Adipose tissue (tissue), 3 donors: Measurements from ENCODE around the gene TBC1D3B. TPM values are rescaled to one million over a fixed set of nuclear protein-coding genes. Genes with fewer than 3 reads are reported as not detected.
"Not testable (repeated sequence)": the region's sequence is repeated elsewhere in the genome, so short reads cannot be mapped to it uniquely, and the experiment has no call there.

Experiments used
- H3K27ac ChIP-seq: one replicate; pipeline ENCODE4 v1.5.1; 2013; ENCODE audit warnings: low read depth, low read length
- WGBS, 3 donors: extraction: QIAGEN DNeasy Blood & Tissue Kit; methylation state at CpG; one replicate each; pipeline ENCODE4 v1.1.7; 2013; 5-methylcytosine and 5-hydroxymethylcytosine counted together
- polyA plus RNA-seq, 3 donors: library from polyadenylated mRNA; stranded (reverse); fragments of 200-250 nt; gene quantifications; one replicate each; pipeline ENCODE4 v1.2.3, GENCODE V29; 2013
- donor health status: healthy with polysubstance abuse.
- donor health status: Bipolar disorder and iron deficiency.
- donor health status: healthy.

Gene TBC1D3B
- polyA plus RNA-seq, 3 donors: 0.82 to 1.5 TPM; not detected in 1

DNA sequence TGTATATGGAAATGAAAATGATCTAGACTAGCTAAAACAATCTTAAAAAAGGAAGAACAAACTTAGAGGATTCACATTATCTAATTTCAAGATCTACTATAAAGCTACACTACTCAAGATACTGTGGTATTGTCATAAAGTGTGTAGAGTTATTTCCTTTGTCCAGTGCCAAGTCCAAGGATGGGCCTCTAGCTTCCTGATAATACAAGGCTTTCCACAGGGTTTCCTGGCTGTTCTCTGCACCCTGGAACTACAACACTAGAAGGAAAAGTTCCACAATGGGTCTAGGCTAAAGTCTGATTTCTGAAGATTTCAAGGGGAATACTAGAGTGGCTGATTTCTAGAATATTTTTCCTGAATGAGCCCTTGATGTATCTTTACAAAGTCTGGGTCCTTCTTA, 34.2 kb downstream of the TBC1D3B start:
- H3K27ac ChIP-seq: no peak overlapping the region

- H3K27ac ChIP-seq: no peak overlapping the region
- WGBS, 3 donors: 79 to 85% (median 81%) methylated on average over 1 of the region's 1 CpG
Measured at GRCh38 chr17:36136439-36136838, 40.0 kb downstream of the TBC1D3B start.

DNA sequence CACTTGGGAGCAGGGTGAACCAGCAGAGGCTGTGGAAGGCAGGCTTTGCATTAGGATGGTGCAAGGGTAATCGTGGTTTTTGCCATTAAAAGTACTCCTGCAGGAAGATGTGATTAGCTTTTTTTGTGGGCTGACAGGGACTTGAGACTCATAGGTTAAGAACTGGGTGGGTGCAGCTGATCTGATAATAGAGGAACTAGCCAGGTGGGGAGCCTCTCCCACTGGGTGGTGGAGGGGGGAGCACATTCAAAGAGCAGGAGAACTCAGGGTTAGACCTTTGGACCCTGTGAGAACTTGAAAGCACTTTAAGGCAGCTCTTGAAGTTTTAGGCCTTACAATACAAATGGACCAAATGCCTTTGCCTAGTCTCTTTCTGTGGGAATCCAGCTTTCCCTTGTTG, 40.4 kb downstream of the TBC1D3B start:
- no peak overlapping the region for H3K27ac ChIP-seq
- 41 to 87% (median 53%) methylated on average over 1 of the region's 1 CpG for WGBS, 3 donors

DNA sequence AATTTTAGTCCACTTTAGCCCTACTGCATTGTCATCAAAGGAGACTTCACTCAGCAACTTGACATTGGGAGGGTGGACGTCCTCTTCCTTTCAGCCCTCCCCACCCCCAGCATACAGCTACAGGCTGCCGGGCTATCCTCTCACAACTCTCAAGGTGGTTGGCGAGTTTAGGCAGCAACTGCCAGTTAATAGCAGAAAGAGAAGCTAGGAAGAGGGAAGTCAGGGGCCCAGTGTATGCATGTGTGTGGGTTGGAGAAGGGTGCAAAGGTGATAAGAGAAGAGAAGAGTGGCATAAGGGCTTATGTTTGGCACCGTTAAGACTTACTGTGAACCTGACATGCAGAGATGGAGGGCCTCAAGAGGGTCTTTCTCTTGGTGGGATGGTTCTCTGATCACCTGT, 41.0 kb downstream of the TBC1D3B start:
- no peak overlapping the region for H3K27ac ChIP-seq
- whole genome bisulfite sequencing, 3 donors: 59 to 81% (median 65%) methylated on average over 4 of the region's 4 CpGs

DNA sequence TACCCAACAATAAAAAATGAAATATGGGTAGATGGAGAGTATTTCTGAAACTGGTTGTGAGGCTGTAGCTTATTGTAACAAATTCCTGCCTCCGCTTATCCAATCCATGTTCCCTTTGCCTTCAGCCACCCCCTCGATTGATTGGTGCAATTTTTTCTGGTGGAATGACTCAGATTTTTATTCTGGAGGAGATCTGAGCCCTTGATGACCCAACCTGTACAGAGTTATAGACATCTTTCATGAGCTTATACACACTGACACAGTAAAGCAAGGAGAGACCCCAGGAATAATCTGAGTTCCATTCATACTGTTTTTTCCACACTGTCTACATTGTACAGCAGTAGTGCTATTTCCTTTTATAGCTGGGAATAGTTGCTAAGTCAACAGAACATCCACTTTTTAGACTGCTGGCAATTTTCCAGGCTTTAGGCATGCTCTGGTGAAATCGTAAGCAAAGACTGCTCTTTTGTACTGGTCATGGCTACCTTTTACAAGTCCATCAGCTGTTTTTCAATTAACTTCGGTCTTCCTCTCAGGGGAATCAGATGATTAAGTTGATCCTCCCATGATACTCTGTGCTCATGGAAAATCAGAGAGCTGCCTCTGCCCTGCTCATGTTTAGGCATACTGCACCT, 42.7 kb downstream of the TBC1D3B start:
- WGBS, 3 donors: 37 to 54% (median 53%) methylated on average over 4 of the region's 4 CpGs
- H3K27ac ChIP-seq: no peak overlapping the region

- WGBS, 3 donors: 81 to 86% (median 82%) methylated on average over 2 of the region's 2 CpGs
- H3K27ac ChIP-seq: no peak overlapping the region
Measured at GRCh38 chr17:36132421-36132831, 44.0 kb downstream of the TBC1D3B start.

- WGBS, 3 donors: 80 to 87% (median 82%) methylated on average over 3 of the region's 3 CpGs
- H3K27ac ChIP-seq: no peak overlapping the region
Measured at GRCh38 chr17:36131931-36132330, 44.5 kb downstream of the TBC1D3B start.

DNA sequence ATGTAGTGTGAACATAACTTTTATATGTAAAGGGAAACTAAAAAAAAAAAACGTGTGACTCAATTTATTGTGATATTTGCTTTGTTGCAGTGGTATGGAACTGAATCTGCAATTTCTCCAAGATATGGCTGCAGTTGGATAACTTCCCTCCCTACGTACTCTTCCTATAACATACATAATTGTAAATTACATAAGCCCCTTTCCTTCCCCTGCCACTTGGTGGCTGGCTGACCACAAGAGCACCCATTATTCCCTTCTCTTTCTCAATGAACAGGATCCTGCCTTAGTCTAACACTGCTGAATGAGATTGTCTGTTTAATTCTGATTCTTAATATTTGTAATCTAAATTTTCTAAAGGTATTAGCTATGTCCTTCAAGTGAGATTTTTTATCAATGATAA, 45.0 kb downstream of the TBC1D3B start:
- no peak overlapping the region for H3K27ac ChIP-seq
- WGBS, 3 donors: 38 to 47% (median 39%) methylated on average over 2 of the region's 2 CpGs

- WGBS, 3 donors: 47 to 59% (median 47%) methylated on average over 5 of the region's 5 CpGs
- no peak overlapping the region for H3K27ac ChIP-seq
Measured at GRCh38 chr17:36130346-36130745, 46.1 kb downstream of the TBC1D3B start.

GRCh38 chr17:36129616-36130015, 46.8 kb downstream of the TBC1D3B start:
- WGBS, 3 donors: 46 to 71% (median 59%) methylated on average over 1 of the region's 1 CpG
- no peak overlapping the region for H3K27ac ChIP-seq

- no peak overlapping the region for H3K27ac ChIP-seq
- 57 to 90% (median 83%) methylated on average over 4 of the region's 4 CpGs for WGBS, 3 donors
Measured at GRCh38 chr17:36128411-36128978, 47.9 kb downstream of the TBC1D3B start.

- H3K27ac ChIP-seq: no peak overlapping the region
- WGBS, 3 donors: 71 to 77% (median 76%) methylated on average over 6 of the region's 6 CpGs
Measured at GRCh38 chr17:36127911-36128310, 48.5 kb downstream of the TBC1D3B start.

DNA sequence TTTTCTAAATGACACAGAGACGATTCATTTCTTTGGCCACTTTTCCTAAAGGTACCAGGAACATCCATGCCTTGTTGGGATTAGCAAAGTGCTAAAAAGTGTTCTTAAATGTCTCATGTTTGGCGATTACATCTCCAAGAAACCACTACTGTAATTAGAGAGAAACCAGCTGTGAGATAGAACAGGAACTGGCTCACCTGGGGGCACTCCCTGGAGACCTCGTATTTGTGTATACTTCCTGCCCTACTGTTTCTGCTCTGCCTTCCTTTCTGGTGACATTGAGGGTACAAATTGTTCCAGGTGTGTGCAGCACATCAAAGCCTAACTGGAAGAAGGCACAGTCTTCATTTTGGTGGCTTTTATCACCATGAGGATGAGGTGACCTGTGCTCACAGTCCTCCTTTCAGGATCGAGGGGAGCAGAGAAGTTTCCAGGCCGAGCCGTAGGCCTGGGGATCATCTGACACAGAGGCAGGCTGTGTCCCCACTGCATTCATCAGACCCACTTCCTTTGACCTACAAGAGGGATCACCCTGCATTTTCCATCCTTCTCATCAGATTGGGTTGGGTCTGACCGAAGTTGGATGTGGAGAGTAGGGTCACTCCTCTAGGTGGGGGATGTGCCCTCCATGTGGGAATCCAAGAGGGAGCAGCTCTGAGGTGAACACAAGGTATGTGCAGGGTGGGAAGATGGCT, 49.1 kb downstream of the TBC1D3B start:
- 67 to 84% (median 73%) methylated on average over 7 of the region's 7 CpGs for WGBS, 3 donors
- H3K27ac ChIP-seq: no peak overlapping the region

DNA sequence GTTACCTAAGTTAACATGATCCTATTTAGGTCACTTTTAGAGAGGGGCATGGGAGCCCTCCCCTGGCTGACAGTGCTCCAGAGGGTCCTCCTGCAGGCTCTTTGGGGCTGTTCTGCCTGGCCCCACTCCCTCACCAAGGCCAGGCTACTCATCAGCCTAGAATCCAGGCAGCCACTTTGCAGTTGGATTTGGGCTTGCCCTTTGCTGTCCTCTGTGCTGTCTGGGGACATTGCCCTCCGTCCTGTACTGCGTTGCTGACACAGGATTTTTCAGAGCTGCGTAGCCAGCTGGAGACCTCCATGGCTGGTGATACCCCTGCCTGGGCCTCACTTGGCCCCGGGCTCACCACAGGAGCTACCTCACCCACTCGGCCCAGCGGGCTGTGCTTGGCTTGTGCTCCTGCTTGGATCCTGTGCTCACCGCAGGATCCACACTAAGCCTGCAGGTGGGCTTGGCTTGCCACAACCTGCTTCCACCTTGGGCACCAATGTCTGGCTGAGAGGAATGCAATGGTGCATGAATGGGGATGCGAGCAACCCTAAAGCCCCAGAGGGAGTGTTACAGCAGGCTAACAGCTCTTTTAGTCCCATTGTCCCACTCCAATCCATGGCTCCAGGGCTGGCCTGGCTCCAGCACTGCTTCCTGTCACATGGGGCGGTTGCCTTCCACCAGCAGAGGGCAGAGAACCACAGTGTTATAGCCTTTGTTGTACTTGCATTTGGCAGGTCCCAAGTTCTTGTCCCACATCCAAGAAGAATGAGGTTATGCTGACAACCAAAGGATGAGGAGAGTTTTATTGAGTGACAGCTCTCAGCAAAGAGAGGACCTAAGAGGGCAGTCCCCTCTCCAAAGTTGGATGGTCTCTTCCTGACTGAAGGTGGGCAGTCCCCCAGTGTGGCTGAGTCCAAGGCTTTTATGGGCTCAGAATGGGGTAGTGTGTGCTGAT, 51.3 kb downstream of the TBC1D3B start:
- 80 to 84% (median 81%) methylated on average over 9 of the region's 9 CpGs for WGBS, 3 donors
- H3K27ac ChIP-seq: no peak overlapping the region

DNA sequence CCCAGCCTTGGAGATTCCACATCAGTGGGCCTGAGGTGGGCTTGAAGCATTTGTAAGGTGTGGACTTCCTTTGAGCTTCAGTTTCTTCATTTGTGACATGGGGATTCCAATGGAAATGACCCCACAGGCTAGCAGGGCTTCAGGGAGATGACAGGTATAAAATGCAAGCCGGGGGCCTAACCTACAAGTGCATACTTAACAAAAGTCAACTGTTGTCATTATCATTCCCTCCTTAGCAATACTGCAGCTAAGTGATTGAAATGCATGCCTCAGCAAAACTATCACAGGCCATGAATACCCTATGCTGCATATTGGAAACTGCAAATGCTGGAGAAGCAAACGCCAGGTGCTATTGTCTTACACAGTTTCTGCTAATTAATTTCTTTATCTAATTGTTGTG, 53.0 kb downstream of the TBC1D3B start:
- WGBS, 3 donors: 62 to 77% (median 74%) methylated on average over 2 of the region's 2 CpGs
- no peak overlapping the region for H3K27ac ChIP-seq

DNA sequence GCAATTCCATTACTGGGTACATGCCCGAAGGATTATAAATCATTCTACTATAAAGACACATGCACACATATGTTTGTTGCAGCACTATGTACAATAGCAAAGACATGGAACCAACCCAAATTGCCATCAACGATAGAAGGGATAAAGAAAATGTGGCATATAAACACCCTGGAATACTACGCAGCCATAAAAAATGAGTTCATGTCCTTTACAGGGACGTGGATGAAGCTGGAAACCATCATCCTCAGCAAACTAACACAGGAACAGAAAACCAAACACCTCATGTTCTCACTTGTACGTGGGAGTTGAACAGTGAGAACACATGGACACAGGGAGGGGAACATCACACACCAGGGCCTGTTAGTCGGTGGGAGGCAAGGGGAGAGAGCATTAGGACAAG, 55.3 kb downstream of the TBC1D3B start:
- H3K27ac ChIP-seq: not testable (repeated sequence)
- WGBS, 3 donors: 65 to 79% (median 66%) methylated on average over 6 of the region's 6 CpGs

GRCh38 chr17:36120221-36120620, 56.2 kb downstream of the TBC1D3B start:
- WGBS, 3 donors: 65 to 77% (median 76%) methylated on average over 3 of the region's 3 CpGs
- no peak overlapping the region for H3K27ac ChIP-seq

DNA sequence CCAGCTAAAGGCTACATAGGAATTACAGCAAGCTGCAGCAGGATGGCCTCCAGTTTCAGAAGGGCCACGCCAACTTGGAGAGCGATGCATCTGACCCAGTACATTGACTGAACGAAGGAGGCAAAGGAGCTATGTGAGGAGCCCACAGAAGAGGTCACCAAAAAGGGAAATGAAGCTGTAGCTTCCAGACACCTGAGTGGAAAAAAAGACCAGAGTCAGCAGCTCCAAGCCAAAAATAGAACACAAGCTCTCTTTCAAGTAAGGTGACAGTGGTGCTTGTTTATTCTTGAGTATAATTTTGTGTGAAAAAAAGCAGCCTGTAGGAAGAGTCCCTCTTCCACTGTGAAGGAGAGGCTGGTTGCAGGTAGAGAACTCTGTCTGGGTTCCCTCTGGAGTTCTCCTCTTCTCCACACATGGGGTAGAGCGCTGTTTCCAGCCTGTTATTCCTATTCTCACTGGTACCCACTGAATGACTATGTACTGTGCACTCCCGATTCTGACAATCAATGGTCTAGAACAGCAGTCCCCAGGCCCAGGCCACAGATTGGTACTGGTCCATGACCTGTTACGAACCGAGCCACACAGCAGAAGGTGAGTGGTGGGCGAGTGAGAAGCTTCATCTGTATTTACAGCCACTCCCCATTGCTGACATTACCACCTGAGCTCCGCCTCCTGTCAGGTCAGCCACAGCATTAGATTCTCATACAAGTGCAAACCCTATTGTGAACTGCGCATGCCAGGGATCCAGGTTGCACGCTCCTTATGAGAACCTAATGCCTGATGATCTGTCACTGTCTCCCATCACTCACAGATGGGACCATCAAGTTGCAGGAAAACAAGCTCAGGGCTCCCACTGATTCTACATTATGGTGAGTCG, 57.7 kb downstream of the TBC1D3B start:
- 85 to 91% (median 87%) methylated on average over 12 of the region's 12 CpGs for WGBS, 3 donors
- H3K27ac ChIP-seq: no peak overlapping the region
